GM21360 (cell line): ENCODE results near the gene KRTCAP2.
"Not testable (repeated sequence)": the region's sequence is repeated elsewhere in the genome, so short reads cannot be mapped to it uniquely, and the experiment has no call there.

Experiments used
- ATAC-seq: cut with Tn5 transposase; IDR thresholded peaks from one replicate; pipeline ENCODE4 v1.9.1; 2021; ENCODE audit warnings: mild to moderate bottlenecking, moderate library complexity; ENCODE audit not compliant: unreplicated experiment

The KRTCAP2 gene

GRCh38 chr1:155200920-155201319 is 27.8 kb upstream of the KRTCAP2 start:
- no peak for ATAC-seq

GRCh38 chr1:155199792-155200191 is 26.7 kb upstream of the KRTCAP2 start:
- ATAC-seq: no peak

- no peak for ATAC-seq
These were observed 25.4 kb upstream of the KRTCAP2 start for GRCh38 chr1:155198547-155198906.

- no peak for ATAC-seq
These were observed 24.9 kb upstream of the KRTCAP2 start for GRCh38 chr1:155197901-155198546.

GRCh38 chr1:155196893-155197638 is 24.0 kb upstream of the KRTCAP2 start:
- ATAC-seq: no peak

GRCh38 chr1:155196103-155196892 is 23.2 kb upstream of the KRTCAP2 start:
- no peak for ATAC-seq

- no peak for ATAC-seq
These were observed 22.3 kb upstream of the KRTCAP2 start for GRCh38 chr1:155195201-155196102.

GRCh38 chr1:155193991-155194240 is 20.8 kb upstream of the KRTCAP2 start:
- ATAC-seq: not testable (repeated sequence)

GRCh38 chr1:155193275-155193990 is 20.3 kb upstream of the KRTCAP2 start:
- ATAC-seq: peak; percentile 63

GRCh38 chr1:155192346-155193274 is 19.5 kb upstream of the KRTCAP2 start:
- no peak for ATAC-seq

- no peak for ATAC-seq
These were observed 18.8 kb upstream of the KRTCAP2 start for GRCh38 chr1:155191904-155192303.

- ATAC-seq: not testable (repeated sequence)
These were observed 16.8 kb upstream of the KRTCAP2 start for GRCh38 chr1:155189926-155190325.

- no peak for ATAC-seq
These were observed 15.2 kb upstream of the KRTCAP2 start for GRCh38 chr1:155188268-155188667.

GRCh38 chr1:155187456-155187891 is 14.4 kb upstream of the KRTCAP2 start:
- ATAC-seq: no peak

- no peak for ATAC-seq
These were observed 13.8 kb upstream of the KRTCAP2 start for GRCh38 chr1:155186794-155187455.

- ATAC-seq: no peak
These were observed 13.1 kb upstream of the KRTCAP2 start for GRCh38 chr1:155186067-155186793.

- ATAC-seq: peak; percentile 12
These were observed 12.6 kb upstream of the KRTCAP2 start for GRCh38 chr1:155185783-155186066.
